IgD-negative memory B cell (primary cell): ENCODE results near the gene GNGT1. TPM values are rescaled to one million over a fixed set of nuclear protein-coding genes. Genes with fewer than 3 reads are reported as not detected.

Source experiments
- H3K27ac Mint-ChIP-seq, 3 donors: one replicate each; pipeline ENCODE4 v1.8.0; 2020 to 2022; ENCODE audit warnings: mild to moderate bottlenecking in 3 of 3, mixed read lengths in 3 of 3, moderate library complexity in 1 of 3
- H3K27me3 Mint-ChIP-seq: one replicate; pipeline ENCODE4 v1.8.0; 2021; ENCODE audit warnings: mixed read lengths
- H3K36me3 Mint-ChIP-seq: one replicate; pipeline ENCODE4 v1.8.0; 2020; ENCODE audit warnings: mild to moderate bottlenecking, mixed read lengths
- H3K4me1 Mint-ChIP-seq, 3 donors: one replicate each; pipeline ENCODE4 v1.8.0; 2020 to 2022; ENCODE audit warnings: mixed read lengths in 3 of 3, mild to moderate bottlenecking in 1 of 3
- H3K4me3 Mint-ChIP-seq, 4 donors: one replicate each; pipeline ENCODE4 v1.8.0; 2020 to 2022; ENCODE audit warnings: mild to moderate bottlenecking in 4 of 4, mixed read lengths in 4 of 4, moderate library complexity in 3 of 4
- H3K9me3 Mint-ChIP-seq, 3 donors: one replicate each; pipeline ENCODE4 v1.8.0; 2020 to 2021; ENCODE audit warnings: mixed read lengths in 3 of 3, mild to moderate bottlenecking in 1 of 3
- polyA plus RNA-seq: library from polyadenylated mRNA; unstranded; fragments of 300-500 nt; fragmentation: Illumina TruSeq; gene quantifications from one replicate; pipeline ENCODE4 v1.2.3, GENCODE V29; 2021

Gene GNGT1
- polyA plus RNA-seq, 1 donor from 2014 or later: not detected

DNA sequence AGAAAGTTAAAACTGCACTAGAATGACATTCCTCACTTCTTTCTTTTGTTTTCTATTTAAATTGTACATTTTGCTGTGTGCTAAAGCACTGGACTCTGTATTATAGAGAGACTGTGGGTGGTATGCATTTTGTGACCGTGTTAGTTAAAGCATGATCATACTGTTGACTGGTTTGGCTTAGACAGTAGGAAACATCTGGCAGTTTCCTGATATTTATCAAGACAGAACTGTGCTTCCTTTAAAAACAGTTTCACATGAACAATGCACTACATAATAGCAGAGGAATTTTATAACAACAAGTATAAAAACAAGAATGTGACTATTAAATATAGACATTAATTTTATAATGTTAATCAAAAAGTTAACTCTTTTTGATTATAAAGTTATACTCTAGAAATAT, 38.3 kb downstream of the GNGT1 start:
- no peaks in the 10 kb centered on the region for H3K36me3 Mint-ChIP-seq
- peaks cover 0 to 4% (median 4%) of the 10 kb centered on the region in 3 donors for H3K4me1 Mint-ChIP-seq

DNA sequence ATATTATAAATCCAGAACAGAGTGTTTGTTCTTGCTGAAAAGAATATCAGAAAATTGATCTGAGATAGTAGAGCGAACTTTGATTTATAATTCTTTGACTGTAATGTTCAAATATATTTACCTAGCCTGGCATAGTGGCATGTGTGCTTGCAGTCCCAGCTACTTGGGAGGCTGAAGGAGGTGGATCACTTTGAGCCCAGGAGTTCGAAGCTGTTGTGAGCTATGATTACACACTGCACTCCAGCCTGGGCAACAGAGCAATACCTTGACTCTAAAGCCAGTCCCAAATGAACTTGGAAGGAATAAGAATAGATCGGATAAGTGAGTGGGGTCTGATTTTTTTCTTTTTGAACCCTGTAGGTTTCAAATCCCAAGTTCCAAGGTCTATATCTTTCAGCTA, 38.7 kb downstream of the GNGT1 start:
- H3K27ac Mint-ChIP-seq: no peak overlapping the region
- peaks cover 0 to 3% (median 1%) of the 10 kb centered on the region in 3 donors for H3K9me3 Mint-ChIP-seq
- no peaks in the 10 kb centered on the region for H3K27me3 Mint-ChIP-seq
- H3K4me3 Mint-ChIP-seq: no peak overlapping the region
- no peaks in the 10 kb centered on the region for H3K36me3 Mint-ChIP-seq
- H3K4me1 Mint-ChIP-seq: peaks cover 0 to 4% (median 0%) of the 10 kb centered on the region in 3 donors

More for the DNA sequence above, 38.3 kb downstream of the GNGT1 start:
- H3K9me3 Mint-ChIP-seq: peaks cover 0 to 3% (median 1%) of the 10 kb centered on the region in 3 donors
- H3K27ac Mint-ChIP-seq: no peak overlapping the region
- no peak overlapping the region for H3K4me3 Mint-ChIP-seq
- H3K27me3 Mint-ChIP-seq: no peaks in the 10 kb centered on the region

DNA sequence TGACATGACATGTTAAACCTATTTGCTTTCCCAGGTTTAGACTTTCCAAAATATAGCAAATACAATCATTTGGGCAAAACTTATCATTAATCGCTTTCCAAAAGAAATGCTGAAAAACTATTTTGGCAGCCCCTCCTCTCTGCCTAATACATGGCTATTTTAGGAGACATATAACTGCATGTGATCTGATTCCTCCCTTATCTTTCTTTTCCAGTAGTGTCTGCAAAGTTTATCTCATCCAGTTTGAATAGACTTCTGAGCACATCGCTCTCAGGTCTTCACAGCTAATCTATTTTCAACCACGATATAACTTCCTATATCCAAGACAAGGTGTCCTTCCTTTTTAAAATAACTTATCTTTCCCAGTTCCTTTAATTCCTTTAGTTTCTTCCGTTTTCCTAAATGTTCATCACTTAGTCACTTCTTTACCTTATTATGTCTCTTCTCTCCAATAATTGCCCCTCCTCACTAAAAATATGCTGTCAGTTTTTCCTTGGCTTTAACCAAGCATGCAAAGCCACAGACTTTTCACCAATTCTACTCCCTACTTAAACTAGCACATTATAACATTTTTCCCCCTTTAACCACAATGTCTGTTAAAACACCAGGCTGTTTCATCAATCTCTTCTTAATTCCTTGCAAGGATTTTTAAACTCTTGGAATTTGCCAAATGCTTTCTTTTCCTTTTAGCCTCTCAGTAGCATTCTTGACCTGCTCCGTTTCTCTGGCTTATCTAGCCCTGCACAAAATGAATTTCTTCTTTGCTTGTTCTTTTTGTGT, 39.6 kb downstream of the GNGT1 start:
- Mint-ChIP-seq H3K36me3 (no peaks in the 10 kb centered on the region), H3K27ac (no peak overlapping the region), H3K27me3 (no peaks in the 10 kb centered on the region), H3K4me1 (peaks cover 0 to 4% (median 0%) of the 10 kb centered on the region in 3 donors), H3K9me3 (peaks cover 0 to 3% (median 1%) of the 10 kb centered on the region in 3 donors), H3K4me3 (no peak overlapping the region)

DNA sequence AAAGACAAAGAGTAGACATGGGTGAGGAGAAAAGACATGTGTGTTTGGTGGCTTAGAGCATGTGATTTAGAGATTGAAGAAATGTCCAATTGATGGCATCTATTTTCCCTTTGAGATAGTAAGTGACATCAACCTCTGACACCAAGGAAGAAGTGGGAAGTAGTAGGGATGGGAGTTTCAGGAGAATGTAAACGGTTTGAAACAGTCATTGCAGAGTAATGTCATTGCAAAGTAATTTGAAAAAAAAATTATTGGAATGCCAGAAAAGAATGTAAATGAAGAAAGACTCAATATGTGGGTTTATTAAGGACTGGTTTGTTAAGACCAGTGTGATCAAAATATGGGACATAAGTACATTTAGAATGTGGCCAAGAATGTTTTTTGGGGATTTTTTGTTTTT, 41.7 kb downstream of the GNGT1 start:
- Mint-ChIP-seq H3K4me1 (peaks cover 0 to 3% (median 0%) of the 10 kb centered on the region in 3 donors), H3K4me3 (no peak overlapping the region), H3K36me3 (no peaks in the 10 kb centered on the region), H3K27ac (no peak overlapping the region), H3K9me3 (peaks cover 0 to 2% (median 1%) of the 10 kb centered on the region in 3 donors), H3K27me3 (no peaks in the 10 kb centered on the region)

DNA sequence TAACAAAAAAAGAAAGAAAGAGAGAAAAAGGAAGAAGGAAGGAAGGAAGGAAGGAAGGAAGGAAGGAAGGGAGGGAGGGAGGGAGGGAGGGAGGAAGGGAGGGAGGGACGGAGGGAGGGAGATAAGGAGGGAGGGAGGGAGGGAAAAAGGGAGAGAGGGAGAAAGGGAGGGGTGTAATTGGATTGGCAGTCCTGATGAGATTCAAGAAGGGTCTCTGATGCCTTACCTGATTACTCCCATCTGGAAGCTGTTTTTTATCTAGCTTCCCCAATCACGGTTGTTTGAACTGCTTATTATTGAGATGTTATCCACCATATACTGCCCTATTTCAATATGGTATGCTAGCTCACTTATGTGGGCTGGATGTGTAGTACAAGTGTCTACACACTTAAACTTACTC, 42.5 kb downstream of the GNGT1 start:
- Mint-ChIP-seq H3K4me1 (no peaks in the 10 kb centered on the region), H3K4me3 (no peak overlapping the region), H3K36me3 (no peaks in the 10 kb centered on the region), H3K27me3 (no peaks in the 10 kb centered on the region), H3K27ac (no peak overlapping the region), H3K9me3 (peaks cover 0 to 2% (median 0%) of the 10 kb centered on the region in 3 donors)

DNA sequence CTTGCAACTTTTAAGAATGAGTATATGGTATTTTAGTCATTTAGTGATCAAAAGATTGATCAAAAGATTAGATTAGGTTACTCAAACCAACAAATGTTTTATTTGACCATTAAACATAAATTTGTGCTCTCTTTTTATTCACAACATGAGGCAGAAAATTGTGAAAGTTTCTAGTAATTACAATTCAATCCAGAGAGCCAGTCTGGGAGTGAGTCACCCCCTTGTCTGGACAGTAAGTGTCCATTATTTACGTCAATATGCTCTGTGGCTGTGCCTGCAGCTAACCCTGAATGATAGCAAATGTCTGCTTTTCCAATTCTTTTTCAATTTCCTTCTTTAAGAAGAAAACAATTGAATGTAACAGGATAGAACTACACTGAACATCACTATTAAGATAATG, 43.1 kb downstream of the GNGT1 start:
- Mint-ChIP-seq H3K27ac (no peak overlapping the region), H3K36me3 (no peaks in the 10 kb centered on the region), H3K9me3 (peaks cover 0 to 2% (median 0%) of the 10 kb centered on the region in 3 donors), H3K27me3 (no peaks in the 10 kb centered on the region), H3K4me1 (no peaks in the 10 kb centered on the region), H3K4me3 (no peak overlapping the region)

DNA sequence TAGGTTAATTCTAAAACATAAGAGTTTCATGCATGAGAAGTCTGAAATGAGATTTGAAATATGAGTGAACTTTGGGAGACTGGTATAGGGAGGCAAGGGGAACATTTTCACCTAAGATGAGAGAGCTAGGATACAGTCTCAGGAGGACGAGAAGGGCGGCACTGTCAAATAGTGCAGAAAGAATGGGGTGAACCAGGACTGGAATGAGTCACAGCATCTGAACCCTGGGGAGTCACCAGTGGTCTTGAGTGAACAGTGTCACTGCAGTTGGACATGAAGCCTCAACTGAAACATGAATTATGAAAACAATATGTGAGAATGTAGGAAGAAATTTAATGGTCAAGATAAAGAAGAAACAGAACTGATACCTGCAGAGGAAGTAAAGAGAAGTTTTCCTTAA, 48.9 kb downstream of the GNGT1 start:
- no peaks in the 10 kb centered on the region for H3K27me3 Mint-ChIP-seq
- peaks cover 0 to 2% (median 0%) of the 10 kb centered on the region in 3 donors for H3K4me1 Mint-ChIP-seq
- no peak overlapping the region for H3K27ac Mint-ChIP-seq
- no peak overlapping the region for H3K4me3 Mint-ChIP-seq
- peaks cover 0 to 2% (median 0%) of the 10 kb centered on the region in 3 donors for H3K9me3 Mint-ChIP-seq
- no peaks in the 10 kb centered on the region for H3K36me3 Mint-ChIP-seq

DNA sequence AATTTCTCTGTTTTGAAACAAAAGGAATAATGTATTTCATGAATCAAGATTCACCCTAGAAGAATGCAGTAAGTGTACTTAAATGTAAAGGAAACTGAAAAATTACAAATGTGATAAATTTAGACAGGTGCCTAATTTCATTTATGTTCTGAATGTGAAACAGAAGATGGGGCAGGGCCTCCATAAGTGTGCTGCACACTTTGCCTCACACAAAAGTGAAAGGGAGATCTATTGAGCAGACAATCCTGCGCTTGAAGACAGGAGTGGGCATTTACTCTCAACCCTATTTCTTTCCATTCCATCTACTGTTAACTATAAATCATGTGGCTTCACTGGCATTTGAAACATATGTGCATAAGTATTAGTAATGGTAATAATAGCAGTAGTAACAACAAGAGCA, 51.4 kb downstream of the GNGT1 start:
- H3K27me3 Mint-ChIP-seq: no peaks in the 10 kb centered on the region

DNA sequence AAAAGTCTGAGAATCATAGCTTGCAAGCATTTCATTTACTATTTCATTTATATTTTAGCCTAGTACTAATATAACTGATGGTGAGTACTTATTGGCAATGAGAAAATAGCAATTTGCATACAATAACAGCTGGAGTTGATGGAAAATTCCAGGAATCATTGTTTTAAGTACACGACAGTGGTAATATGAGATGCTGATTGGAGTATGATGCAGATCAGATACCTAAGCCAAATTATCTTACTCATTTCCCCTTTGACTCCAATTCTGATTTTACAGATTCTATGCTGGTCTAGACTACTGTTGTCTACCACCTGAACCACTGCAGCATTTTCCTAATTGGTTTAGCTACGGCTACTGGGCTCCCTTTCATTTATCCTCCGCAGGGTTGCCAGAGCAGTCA, 51.8 kb downstream of the GNGT1 start:
- H3K27ac Mint-ChIP-seq: no peak overlapping the region
- peaks cover 0 to 2% (median 0%) of the 10 kb centered on the region in 3 donors for H3K4me1 Mint-ChIP-seq
- no peaks in the 10 kb centered on the region for H3K36me3 Mint-ChIP-seq
- no peaks in the 10 kb centered on the region for H3K27me3 Mint-ChIP-seq
- no peak overlapping the region for H3K4me3 Mint-ChIP-seq
- H3K9me3 Mint-ChIP-seq: no peaks in the 10 kb centered on the region

More for the DNA sequence above, 51.4 kb downstream of the GNGT1 start:
- no peaks in the 10 kb centered on the region for H3K36me3 Mint-ChIP-seq
- no peaks in the 10 kb centered on the region for H3K9me3 Mint-ChIP-seq
- no peak overlapping the region for H3K4me3 Mint-ChIP-seq
- peaks cover 0 to 2% (median 0%) of the 10 kb centered on the region in 3 donors for H3K4me1 Mint-ChIP-seq
- H3K27ac Mint-ChIP-seq: no peak overlapping the region

DNA sequence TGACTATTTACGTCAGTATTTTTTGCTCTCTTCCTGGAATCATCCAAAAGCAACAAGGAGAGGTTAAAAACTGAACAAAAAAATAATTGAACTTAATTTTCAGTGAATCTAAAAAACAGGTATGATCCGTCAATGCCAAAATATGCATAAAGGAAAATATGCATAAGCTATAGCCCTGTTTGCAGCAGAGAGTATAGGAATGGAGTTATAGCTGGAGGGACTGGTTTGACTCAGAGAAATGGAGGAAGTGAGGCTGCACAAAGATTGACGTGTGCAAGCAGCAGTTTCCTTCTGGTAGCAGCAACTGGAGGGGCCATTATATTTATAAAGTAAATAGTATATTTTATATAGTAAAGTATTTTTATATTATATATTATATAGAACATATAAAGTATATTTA, 52.3 kb downstream of the GNGT1 start:
- Mint-ChIP-seq H3K27me3 (no peaks in the 10 kb centered on the region), H3K4me1 (peaks cover 0 to 2% (median 0%) of the 10 kb centered on the region in 3 donors), H3K9me3 (no peaks in the 10 kb centered on the region), H3K27ac (no peak overlapping the region), H3K36me3 (no peaks in the 10 kb centered on the region), H3K4me3 (no peak overlapping the region)

Other genes with a start within 250 kb of the GNGT1 start
- not detected for gene TFPI2, start 15.8 kb upstream of the GNGT1 start, polyA plus RNA-seq
- gene GNG11, start 15.2 kb downstream of the GNGT1 start, polyA plus RNA-seq: 2.6 TPM
- gene BET1, start 97.8 kb downstream of the GNGT1 start, polyA plus RNA-seq: 24.8 TPM